ENCODE results near the gene BLOC1S1. TPM values are rescaled to one million over a fixed set of nuclear protein-coding genes. Genes with fewer than 3 reads are reported as not detected.

Gene BLOC1S1
- total RNA-seq, 2 experiments from 2014 or later: 107 to 115 TPM

DNA sequence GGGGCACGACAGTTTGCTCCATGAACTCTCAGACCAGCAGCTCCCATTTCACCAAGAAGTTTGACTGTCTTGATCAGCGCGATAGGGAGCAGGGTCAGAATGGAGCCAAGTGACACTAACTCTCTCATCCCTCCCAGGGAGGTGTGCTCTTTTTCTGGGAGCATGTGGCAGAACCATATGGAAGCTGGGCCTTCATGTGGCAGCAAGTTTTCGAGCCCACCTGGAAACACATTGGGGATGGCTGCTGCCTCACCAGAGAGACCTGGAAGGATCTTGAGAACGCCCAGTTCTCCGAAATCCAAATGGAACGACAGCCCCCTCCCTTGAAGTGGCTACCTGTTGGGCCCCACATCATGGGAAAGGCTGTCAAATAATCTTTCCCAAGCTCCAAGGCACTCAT is 32.2 kb upstream of the BLOC1S1 start:
- no peak overlapping the region for H3K27ac Mint-ChIP-seq
- ATAC-seq: no peak

GRCh38 chr12:55684761-55685370 is 31.0 kb upstream of the BLOC1S1 start:
- Mint-ChIP-seq H3K4me3 (no peak overlapping the region), H3K27me3 (peaks cover 16% of the 10 kb centered on the region), H3K9me3 (ENCODE audit: low read depth) (no peaks in the 10 kb centered on the region), H3K27ac (no peak overlapping the region), H3K4me1 (peaks cover 16% of the 10 kb centered on the region), H3K36me3 (ENCODE audit: low read depth) (no peaks in the 10 kb centered on the region)
- intact Hi-C loops (cut with DNase I, micrococcal nuclease): no loop called here
- DNase-seq (no peak), ATAC-seq (no peak)
- ChIA-PET POLR2A (no interaction called here), CTCF (no interaction called here)

More for the DNA sequence above, 32.2 kb upstream of the BLOC1S1 start:
- Mint-ChIP-seq H3K9me3 (ENCODE audit: low read depth) (no peaks in the 10 kb centered on the region), H3K4me1 (peaks cover 16% of the 10 kb centered on the region), H3K36me3 (ENCODE audit: low read depth) (no peaks in the 10 kb centered on the region), H3K27me3 (peaks cover 24% of the 10 kb centered on the region), H3K4me3 (no peak overlapping the region)
- POLR2A ChIA-PET: no interaction called here
- intact Hi-C loops (cut with DNase I, micrococcal nuclease): no loop called here
- no peak for DNase-seq
- CTCF ChIA-PET: no interaction called here

- ATAC-seq: no peak
- H3K9me3 Mint-ChIP-seq (ENCODE audit: low read depth): no peaks in the 10 kb centered on the region
- H3K36me3 Mint-ChIP-seq (ENCODE audit: low read depth): no peaks in the 10 kb centered on the region
- ChIA-PET POLR2A (no interaction called here), CTCF (no interaction called here)
- intact Hi-C loops (cut with DNase I, micrococcal nuclease): no loop called here
- no peak overlapping the region for H3K4me3 Mint-ChIP-seq
- no peak for DNase-seq
- no peak overlapping the region for H3K27ac Mint-ChIP-seq
- H3K27me3 Mint-ChIP-seq: peaks cover 14% of the 10 kb centered on the region
- peaks cover 16% of the 10 kb centered on the region for H3K4me1 Mint-ChIP-seq
Observed at GRCh38 chr12:55685671-55686070, 30.2 kb upstream of the BLOC1S1 start.

DNA sequence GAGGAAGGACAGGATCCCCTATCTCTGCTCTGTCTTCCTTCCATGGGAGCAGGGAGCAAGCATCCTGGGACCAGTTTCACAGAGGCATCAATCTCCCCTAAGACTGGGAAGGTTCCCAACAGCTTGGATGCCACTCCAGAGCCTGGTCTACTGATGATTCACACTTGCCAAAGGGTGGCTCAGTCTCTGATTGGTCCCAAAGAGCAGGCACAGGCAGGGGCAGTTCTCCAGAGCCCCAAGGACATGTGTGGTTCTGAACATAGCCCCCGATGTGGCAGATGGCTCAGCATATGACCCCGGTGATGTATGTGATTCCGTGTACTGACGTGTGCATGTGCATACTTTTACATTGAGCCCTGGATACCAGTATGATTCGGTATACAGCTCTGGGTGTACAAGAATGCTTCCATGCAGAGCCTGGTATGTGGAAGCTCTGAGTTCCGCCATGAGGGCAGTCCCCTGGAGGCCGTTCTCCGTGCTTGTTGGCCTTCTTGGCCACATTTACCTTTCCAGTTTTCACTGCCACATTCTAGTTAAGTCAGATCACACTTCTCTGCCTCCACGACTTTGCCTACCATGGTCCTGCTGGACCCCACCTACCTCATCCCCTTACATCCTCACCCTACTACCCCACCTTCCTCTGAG is 29.4 kb upstream of the BLOC1S1 start:
- ChIA-PET CTCF (interaction anchor here (0.6 to 1.4 kb wide), 4 partner anchors 30 to 147 kb away, joined by 3 to 6 read pairs (median 4); no protein-coding TSS in a partner anchor), POLR2A (no interaction called here)
- ATAC-seq (no peak), DNase-seq (no peak)
- Mint-ChIP-seq H3K9me3 (ENCODE audit: low read depth) (no peaks in the 10 kb centered on the region), H3K4me3 (no peak overlapping the region), H3K27ac (no peak overlapping the region), H3K4me1 (peaks cover 9% of the 10 kb centered on the region), H3K27me3 (peaks cover 8% of the 10 kb centered on the region), H3K36me3 (ENCODE audit: low read depth) (no peaks in the 10 kb centered on the region)
- intact Hi-C loops (cut with DNase I, micrococcal nuclease): no loop called here

DNA sequence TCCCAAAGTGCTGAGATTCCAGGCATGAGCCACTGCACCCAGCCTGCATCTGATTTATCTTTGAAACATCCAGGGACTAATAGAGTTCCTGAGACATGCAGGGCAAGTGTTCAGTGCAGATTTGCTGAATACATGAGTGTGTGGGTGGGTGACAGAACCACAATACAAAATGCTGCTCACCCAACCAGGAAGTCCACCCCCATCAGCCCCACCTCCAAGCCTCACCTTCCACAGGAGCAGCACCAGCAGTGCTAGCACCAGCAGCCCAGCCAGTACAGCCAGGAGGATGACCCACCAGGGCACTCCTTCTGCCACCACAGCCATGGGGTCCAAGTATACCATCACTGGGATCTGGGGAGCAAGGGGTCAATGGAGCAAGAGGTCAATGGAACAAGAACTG is 28.1 kb upstream of the BLOC1S1 start:
- Mint-ChIP-seq H3K4me1 (peaks cover 7% of the 10 kb centered on the region), H3K36me3 (ENCODE audit: low read depth) (no peaks in the 10 kb centered on the region), H3K27ac (no peak overlapping the region), H3K27me3 (peaks cover 4% of the 10 kb centered on the region), H3K9me3 (ENCODE audit: low read depth) (no peaks in the 10 kb centered on the region), H3K4me3 (no peak overlapping the region)
- POLR2A ChIA-PET: no interaction called here
- CTCF ChIA-PET: interaction anchor here (0.6 to 0.9 kb wide), 2 partner anchors 30 to 32 kb away, joined by 3 read pairs; partner anchors contain the start of gene RDH5
- DNase-seq (peak; percentile 68), ATAC-seq (peak; percentile 96)
- intact Hi-C loops (cut with DNase I, micrococcal nuclease): no loop called here

GRCh38 chr12:55688716-55689655 is 26.9 kb upstream of the BLOC1S1 start:
- Mint-ChIP-seq H3K27ac (no peak overlapping the region), H3K4me1 (peaks cover 7% of the 10 kb centered on the region), H3K9me3 (ENCODE audit: low read depth) (no peaks in the 10 kb centered on the region), H3K4me3 (no peak overlapping the region), H3K36me3 (ENCODE audit: low read depth) (no peaks in the 10 kb centered on the region), H3K27me3 (peaks cover 3% of the 10 kb centered on the region)
- ATAC-seq (no peak), DNase-seq (no peak)
- intact Hi-C loops (cut with DNase I, micrococcal nuclease): no loop called here
- POLR2A ChIA-PET: interaction anchor here (0.9 kb wide), 1 partner anchor 12 kb away, joined by 3 read pairs; no protein-coding TSS in a partner anchor
- CTCF ChIA-PET: interaction anchor here (0.6 to 0.7 kb wide), 2 partner anchors 17 to 349 kb away, joined by 4 read pairs; no protein-coding TSS in a partner anchor

GRCh38 chr12:55692631-55693322 is 23.1 kb upstream of the BLOC1S1 start:
- H3K4me3 Mint-ChIP-seq: no peak overlapping the region
- CTCF ChIA-PET: interaction anchor here (0.5 to 1.2 kb wide), 3 partner anchors 36 to 1013 kb away, joined by 3 to 4 read pairs (median 3); no protein-coding TSS in a partner anchor
- intact Hi-C loops (cut with DNase I, micrococcal nuclease): no loop called here
- no peak for DNase-seq
- H3K9me3 Mint-ChIP-seq (ENCODE audit: low read depth): no peaks in the 10 kb centered on the region
- H3K27me3 Mint-ChIP-seq: no peaks in the 10 kb centered on the region
- ATAC-seq: no peak
- H3K27ac Mint-ChIP-seq: no peak overlapping the region
- POLR2A ChIA-PET: no interaction called here
- H3K36me3 Mint-ChIP-seq (ENCODE audit: low read depth): no peaks in the 10 kb centered on the region
- peaks cover 2% of the 10 kb centered on the region for H3K4me1 Mint-ChIP-seq

- Mint-ChIP-seq H3K4me3 (no peak overlapping the region), H3K27ac (no peak overlapping the region), H3K27me3 (no peaks in the 10 kb centered on the region), H3K9me3 (ENCODE audit: low read depth) (no peaks in the 10 kb centered on the region), H3K4me1 (no peaks in the 10 kb centered on the region), H3K36me3 (ENCODE audit: low read depth) (no peaks in the 10 kb centered on the region)
- intact Hi-C loops (cut with DNase I, micrococcal nuclease): no loop called here
- DNase-seq: no peak
- POLR2A ChIA-PET: no interaction called here
- no peak for ATAC-seq
- CTCF ChIA-PET: interaction anchor here (0.5 to 1.2 kb wide), 5 partner anchors 13 to 1014 kb away, joined by 3 to 6 read pairs (median 3); no protein-coding TSS in a partner anchor
Observed at GRCh38 chr12:55693323-55694187, 22.3 kb upstream of the BLOC1S1 start.

DNA sequence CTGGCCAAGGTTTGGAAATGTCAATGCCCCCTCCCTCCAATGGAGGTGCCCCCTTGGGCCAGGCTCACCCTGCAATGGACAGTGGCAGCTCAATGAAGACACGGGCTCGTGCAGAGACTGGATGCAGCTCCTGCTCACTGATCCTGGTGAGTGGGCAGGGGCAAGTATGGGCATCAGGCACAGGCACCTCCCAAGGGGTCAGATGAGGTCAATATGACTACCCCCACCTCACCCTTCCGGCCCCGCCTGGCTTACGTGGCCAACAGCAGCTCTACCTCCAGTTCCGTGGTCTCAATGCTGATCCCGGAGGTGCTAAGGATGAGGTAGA is 21.7 kb upstream of the BLOC1S1 start:
- ChIA-PET CTCF (interaction anchor here (0.6 to 1.2 kb wide), 2 partner anchors 12 to 48 kb away, joined by 3 to 6 read pairs; no protein-coding TSS in a partner anchor), POLR2A (no interaction called here)
- no peaks in the 10 kb centered on the region for H3K27me3 Mint-ChIP-seq
- H3K36me3 Mint-ChIP-seq (ENCODE audit: low read depth): no peaks in the 10 kb centered on the region
- DNase-seq (no peak), ATAC-seq (no peak)
- no peak overlapping the region for H3K27ac Mint-ChIP-seq
- H3K4me3 Mint-ChIP-seq: no peak overlapping the region
- intact Hi-C loops (cut with DNase I, micrococcal nuclease): no loop called here
- H3K9me3 Mint-ChIP-seq (ENCODE audit: low read depth): no peaks in the 10 kb centered on the region
- H3K4me1 Mint-ChIP-seq: no peaks in the 10 kb centered on the region

DNA sequence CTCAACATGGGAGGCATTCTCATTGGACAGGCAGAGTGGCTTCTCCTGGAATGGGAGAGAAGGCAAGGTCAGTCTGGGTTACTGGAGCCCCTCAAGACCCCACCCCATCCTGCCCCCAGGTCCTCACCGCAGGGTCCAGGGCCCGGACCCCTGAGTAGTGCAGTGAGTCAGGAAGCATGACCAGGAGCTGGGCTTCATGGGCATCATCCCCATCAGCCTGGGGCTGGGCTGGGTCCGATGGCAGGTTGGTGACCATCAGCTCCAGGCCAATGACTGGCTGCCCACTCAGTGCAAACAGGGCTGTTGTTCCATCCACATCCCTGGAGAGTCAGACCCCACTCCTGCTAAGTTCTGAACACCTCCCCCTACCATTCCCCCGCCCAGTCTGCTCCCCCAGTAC is 21.2 kb upstream of the BLOC1S1 start:
- DNase-seq (no peak), ATAC-seq (no peak)
- no peaks in the 10 kb centered on the region for H3K4me1 Mint-ChIP-seq
- no peak overlapping the region for H3K4me3 Mint-ChIP-seq
- ChIA-PET CTCF (interaction anchor here (1.2 kb wide), 1 partner anchor 12 kb away, joined by 3 read pairs; no protein-coding TSS in a partner anchor), POLR2A (no interaction called here)
- no peaks in the 10 kb centered on the region for H3K9me3 Mint-ChIP-seq (ENCODE audit: low read depth)
- intact Hi-C loops (cut with DNase I, micrococcal nuclease): no loop called here
- no peaks in the 10 kb centered on the region for H3K36me3 Mint-ChIP-seq (ENCODE audit: low read depth)
- no peak overlapping the region for H3K27ac Mint-ChIP-seq
- no peaks in the 10 kb centered on the region for H3K27me3 Mint-ChIP-seq
